Loucy (cell line): ENCODE data around the gene SEC61B.

Experiments used
- CTCF ChIP-seq: fragments of 200-600 bp; sonication (generic); conservative IDR thresholded peaks from 2 replicates; pipeline ENCODE4 v1.5.1; 2014; ENCODE audit warnings: mild to moderate bottlenecking, antibody characterized with exemption, low read length
- EZH2phosphoT487 ChIP-seq: fragments of 200-600 bp; IDR thresholded peaks from 2 replicates; pipeline ENCODE4 v1.6.1; 2018; ENCODE audit warnings: antibody characterized with exemption, mild to moderate bottlenecking, moderate library complexity, borderline replicate concordance

- TF ChIP-seq CTCF (no peak), EZH2phosphoT487 (no peak)
Observed at GRCh38 chr9:99173570-99174504, 48.2 kb upstream of the SEC61B start.
